ENCODE results near the gene PAF1. TPM values are rescaled to one million over a fixed set of nuclear protein-coding genes. Genes with fewer than 3 reads are reported as not detected.

Gene PAF1
- total and polyA plus RNA-seq, 2 of the 13 experiments (the other 11 are each of a cell fraction or from before 2014, with no cell fraction given): 30.2 to 31.1 TPM

DNA sequence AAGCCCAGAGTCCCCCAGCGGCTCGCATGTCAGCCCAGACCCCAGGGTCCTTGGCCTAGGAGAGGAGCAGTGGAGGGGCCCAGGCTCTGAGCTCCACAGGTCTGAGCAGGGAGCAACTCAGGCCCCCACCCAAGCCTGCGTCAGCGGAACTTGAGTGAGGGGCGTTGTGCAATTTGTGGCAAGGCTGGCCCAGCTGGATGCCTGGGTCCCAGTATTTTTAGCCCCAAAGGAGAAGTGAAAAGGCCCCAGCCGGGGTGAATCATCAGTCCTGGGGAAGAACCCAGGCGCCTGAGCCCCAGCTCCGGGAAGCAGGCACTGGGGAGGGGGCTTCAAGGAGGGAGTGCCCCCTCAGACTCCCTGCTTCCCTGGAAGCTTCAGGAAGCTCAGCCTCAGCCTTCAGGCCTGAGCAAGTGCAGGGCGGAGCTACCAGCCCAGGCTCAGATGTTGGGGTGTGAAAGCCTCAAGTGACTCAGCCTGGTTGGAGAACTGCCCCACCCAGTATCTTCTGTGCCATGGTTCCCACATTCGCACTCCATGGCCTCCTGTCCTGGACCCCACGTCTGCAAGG, 7.5 kb upstream of the PAF1 start (continued):
- TF ChIP-seq ESRRA (CRISPR knock-in tag; IDR thresholded peaks at IDR 0.05; ENCODE audit: low read depth) (no peak), XBP1 (CRISPR knock-in tag; IDR thresholded peaks at IDR 0.05) (no peak), XRCC5 (optimal IDR thresholded peaks at IDR 0.05; ENCODE audit: low read length) (no peak), EP300 (IDR thresholded peaks at IDR 0.05; ENCODE audit: low read depth in 2 of 2, low read length in 2 of 2) (no peak), EP300 (CRISPR knock-in tag; IDR thresholded peaks at IDR 0.05; ENCODE audit: borderline replicate concordance) (no peak), ZNF510 (CRISPR knock-in tag; IDR thresholded peaks at IDR 0.05; ENCODE audit: low read depth) (no peak), AGO2 (optimal IDR thresholded peaks at IDR 0.05; ENCODE audit: low read depth, low read length) (peak; percentile 85), ZNF451 (CRISPR knock-in tag; IDR thresholded peaks at IDR 0.05) (peak; percentile 22; the same call in 1 of the 2 replicates), PPARG (CRISPR knock-in tag; conservative IDR thresholded peaks at IDR 0.05) (no peak), SRSF1 (optimal IDR thresholded peaks at IDR 0.05; ENCODE audit: low read depth, low read length) (peak; percentile 40), ZNF292 (CRISPR knock-in tag; IDR thresholded peaks at IDR 0.05; ENCODE audit: borderline replicate concordance, low read depth) (no peak), GABPA (IDR thresholded peaks at IDR 0.05; ENCODE audit: low read depth, low read length) (no peak), GABPA (CRISPR knock-in tag; IDR thresholded peaks at IDR 0.05; ENCODE audit: low read depth) (peak; percentile 5; the same call in 1 of the 2 replicates)
- TF ChIP-seq, protein P1, sequence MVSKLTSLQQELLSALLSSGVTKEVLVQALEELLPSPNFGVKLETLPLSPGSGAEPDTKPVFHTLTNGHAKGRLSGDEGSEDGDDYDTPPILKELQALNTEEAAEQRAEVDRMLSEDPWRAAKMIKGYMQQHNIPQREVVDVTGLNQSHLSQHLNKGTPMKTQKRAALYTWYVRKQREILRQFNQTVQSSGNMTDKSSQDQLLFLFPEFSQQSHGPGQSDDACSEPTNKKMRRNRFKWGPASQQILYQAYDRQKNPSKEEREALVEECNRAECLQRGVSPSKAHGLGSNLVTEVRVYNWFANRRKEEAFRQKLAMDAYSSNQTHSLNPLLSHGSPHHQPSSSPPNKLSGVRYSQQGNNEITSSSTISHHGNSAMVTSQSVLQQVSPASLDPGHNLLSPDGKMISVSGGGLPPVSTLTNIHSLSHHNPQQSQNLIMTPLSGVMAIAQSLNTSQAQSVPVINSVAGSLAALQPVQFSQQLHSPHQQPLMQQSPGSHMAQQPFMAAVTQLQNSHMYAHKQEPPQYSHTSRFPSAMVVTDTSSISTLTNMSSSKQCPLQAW (CRISPR knock-in tag; IDR thresholded peaks at IDR 0.05): no peak
- TF ChIP-seq, protein P2, sequence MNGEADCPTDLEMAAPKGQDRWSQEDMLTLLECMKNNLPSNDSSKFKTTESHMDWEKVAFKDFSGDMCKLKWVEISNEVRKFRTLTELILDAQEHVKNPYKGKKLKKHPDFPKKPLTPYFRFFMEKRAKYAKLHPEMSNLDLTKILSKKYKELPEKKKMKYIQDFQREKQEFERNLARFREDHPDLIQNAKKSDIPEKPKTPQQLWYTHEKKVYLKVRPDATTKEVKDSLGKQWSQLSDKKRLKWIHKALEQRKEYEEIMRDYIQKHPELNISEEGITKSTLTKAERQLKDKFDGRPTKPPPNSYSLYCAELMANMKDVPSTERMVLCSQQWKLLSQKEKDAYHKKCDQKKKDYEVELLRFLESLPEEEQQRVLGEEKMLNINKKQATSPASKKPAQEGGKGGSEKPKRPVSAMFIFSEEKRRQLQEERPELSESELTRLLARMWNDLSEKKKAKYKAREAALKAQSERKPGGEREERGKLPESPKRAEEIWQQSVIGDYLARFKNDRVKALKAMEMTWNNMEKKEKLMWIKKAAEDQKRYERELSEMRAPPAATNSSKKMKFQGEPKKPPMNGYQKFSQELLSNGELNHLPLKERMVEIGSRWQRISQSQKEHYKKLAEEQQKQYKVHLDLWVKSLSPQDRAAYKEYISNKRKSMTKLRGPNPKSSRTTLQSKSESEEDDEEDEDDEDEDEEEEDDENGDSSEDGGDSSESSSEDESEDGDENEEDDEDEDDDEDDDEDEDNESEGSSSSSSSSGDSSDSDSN (CRISPR knock-in tag; IDR thresholded peaks at IDR 0.05): no peak; the same call in 1 of the 2 replicates
- TF ChIP-seq, protein P3, sequence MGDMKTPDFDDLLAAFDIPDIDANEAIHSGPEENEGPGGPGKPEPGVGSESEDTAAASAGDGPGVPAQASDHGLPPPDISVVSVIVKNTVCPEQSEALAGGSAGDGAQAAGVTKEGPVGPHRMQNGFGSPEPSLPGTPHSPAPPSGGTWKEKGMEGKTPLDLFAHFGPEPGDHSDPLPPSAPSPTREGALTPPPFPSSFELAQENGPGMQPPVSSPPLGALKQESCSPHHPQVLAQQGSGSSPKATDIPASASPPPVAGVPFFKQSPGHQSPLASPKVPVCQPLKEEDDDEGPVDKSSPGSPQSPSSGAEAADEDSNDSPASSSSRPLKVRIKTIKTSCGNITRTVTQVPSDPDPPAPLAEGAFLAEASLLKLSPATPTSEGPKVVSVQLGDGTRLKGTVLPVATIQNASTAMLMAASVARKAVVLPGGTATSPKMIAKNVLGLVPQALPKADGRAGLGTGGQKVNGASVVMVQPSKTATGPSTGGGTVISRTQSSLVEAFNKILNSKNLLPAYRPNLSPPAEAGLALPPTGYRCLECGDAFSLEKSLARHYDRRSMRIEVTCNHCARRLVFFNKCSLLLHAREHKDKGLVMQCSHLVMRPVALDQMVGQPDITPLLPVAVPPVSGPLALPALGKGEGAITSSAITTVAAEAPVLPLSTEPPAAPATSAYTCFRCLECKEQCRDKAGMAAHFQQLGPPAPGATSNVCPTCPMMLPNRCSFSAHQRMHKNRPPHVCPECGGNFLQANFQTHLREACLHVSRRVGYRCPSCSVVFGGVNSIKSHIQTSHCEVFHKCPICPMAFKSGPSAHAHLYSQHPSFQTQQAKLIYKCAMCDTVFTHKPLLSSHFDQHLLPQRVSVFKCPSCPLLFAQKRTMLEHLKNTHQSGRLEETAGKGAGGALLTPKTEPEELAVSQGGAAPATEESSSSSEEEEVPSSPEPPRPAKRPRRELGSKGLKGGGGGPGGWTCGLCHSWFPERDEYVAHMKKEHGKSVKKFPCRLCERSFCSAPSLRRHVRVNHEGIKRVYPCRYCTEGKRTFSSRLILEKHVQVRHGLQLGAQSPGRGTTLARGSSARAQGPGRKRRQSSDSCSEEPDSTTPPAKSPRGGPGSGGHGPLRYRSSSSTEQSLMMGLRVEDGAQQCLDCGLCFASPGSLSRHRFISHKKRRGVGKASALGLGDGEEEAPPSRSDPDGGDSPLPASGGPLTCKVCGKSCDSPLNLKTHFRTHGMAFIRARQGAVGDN (CRISPR knock-in tag; IDR thresholded peaks at IDR 0.05): peak; percentile 66
- TF ChIP-seq, protein P4, sequence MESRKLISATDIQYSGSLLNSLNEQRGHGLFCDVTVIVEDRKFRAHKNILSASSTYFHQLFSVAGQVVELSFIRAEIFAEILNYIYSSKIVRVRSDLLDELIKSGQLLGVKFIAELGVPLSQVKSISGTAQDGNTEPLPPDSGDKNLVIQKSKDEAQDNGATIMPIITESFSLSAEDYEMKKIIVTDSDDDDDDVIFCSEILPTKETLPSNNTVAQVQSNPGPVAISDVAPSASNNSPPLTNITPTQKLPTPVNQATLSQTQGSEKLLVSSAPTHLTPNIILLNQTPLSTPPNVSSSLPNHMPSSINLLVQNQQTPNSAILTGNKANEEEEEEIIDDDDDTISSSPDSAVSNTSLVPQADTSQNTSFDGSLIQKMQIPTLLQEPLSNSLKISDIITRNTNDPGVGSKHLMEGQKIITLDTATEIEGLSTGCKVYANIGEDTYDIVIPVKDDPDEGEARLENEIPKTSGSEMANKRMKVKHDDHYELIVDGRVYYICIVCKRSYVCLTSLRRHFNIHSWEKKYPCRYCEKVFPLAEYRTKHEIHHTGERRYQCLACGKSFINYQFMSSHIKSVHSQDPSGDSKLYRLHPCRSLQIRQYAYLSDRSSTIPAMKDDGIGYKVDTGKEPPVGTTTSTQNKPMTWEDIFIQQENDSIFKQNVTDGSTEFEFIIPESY (CRISPR knock-in tag; IDR thresholded peaks at IDR 0.05): no peak

All from HepG2 (cell line).